Activated naive CD8-positive, alpha-beta T cell treated with anti-CD3 and anti-CD28 coated beads, Interleukin-2, amount 10 ng/mL, durations not matched to agents 7 days and 5 days (primary cell): ENCODE data around the gene TMEM214. TPM values are rescaled to one million over a fixed set of nuclear protein-coding genes. Genes with fewer than 3 reads are reported as not detected.
"Not testable (repeated sequence)": the region's sequence is repeated elsewhere in the genome, so short reads cannot be mapped to it uniquely, and the experiment has no call there.

ENCODE experiments used
- ATAC-seq: fragments of 150-1000 bp; cut with Tn5 transposase; one replicate; pipeline ENCODE4 v1.10.0; 2021; ENCODE audit warnings: low read depth, moderate library complexity
- POLR2A ChIA-PET: fragments of 350-600 bp; sonication (Branson Sonifier 250); formaldehyde crosslinking; loops from one replicate; lab custom pipeline; 2021; ENCODE audit warnings: antibody characterized with exemption; lab: Charles Lee
- DNase-seq: peaks from one replicate; pipeline ENCODE4 v3.0.0; 2021
- H3K27ac Mint-ChIP-seq: one replicate; pipeline ENCODE4 v1.8.0; 2022; ENCODE audit warnings: mild to moderate bottlenecking, mixed read lengths
- H3K27me3 Mint-ChIP-seq: one replicate; pipeline ENCODE4 v1.8.0; 2022; ENCODE audit warnings: mild to moderate bottlenecking, moderate library complexity, mixed read lengths
- H3K36me3 Mint-ChIP-seq: one replicate; pipeline ENCODE4 v1.8.0; 2021; ENCODE audit warnings: mild to moderate bottlenecking, mixed read lengths
- H3K4me1 Mint-ChIP-seq: one replicate; pipeline ENCODE4 v1.8.0; 2021; ENCODE audit warnings: mixed read lengths
- H3K4me3 Mint-ChIP-seq: one replicate; pipeline ENCODE4 v1.8.0; 2022; ENCODE audit warnings: mild to moderate bottlenecking, moderate library complexity, mixed read lengths
- H3K9me3 Mint-ChIP-seq: one replicate; pipeline ENCODE4 v1.8.0; 2021; ENCODE audit warnings: mixed read lengths
- total RNA-seq, 2 experiments: library from RNA; stranded (reverse); gene quantifications; one replicate each; pipeline ENCODE4 v1.2.3, GENCODE V29; 2021

TMEM214 gene
- total RNA-seq, 2 experiments from 2014 or later = 68.1 to 70.8 TPM

GRCh38 chr2:27071277-27071989 lies 38.7 kb downstream of the TMEM214 start, which contains the start of gene OST4:
Gene OST4, minus strand, starts transcription at chr2:27071654.
- no peaks in the 10 kb centered on the region for H3K9me3 Mint-ChIP-seq
- DNase-seq (peak; percentile 92), ATAC-seq (peak; percentile 89)
- peak within 1 kb of the TSS; percentile 93 for H3K4me3 Mint-ChIP-seq
- peaks cover 52% of the 10 kb centered on the region for H3K4me1 Mint-ChIP-seq
- H3K27me3 Mint-ChIP-seq = no peaks in the 10 kb centered on the region
- POLR2A ChIA-PET = interaction anchor here (0.6 to 6.0 kb wide), 10 partner anchors 10 to 140 kb away, joined by 3 to 113 read pairs (median 3); partner anchors contain the start of genes AGBL5 and KHK
- peak within 1 kb of the TSS; percentile 92 for H3K27ac Mint-ChIP-seq
- H3K36me3 Mint-ChIP-seq = peaks cover 8% of the 10 kb centered on the region

GRCh38 chr2:27071990-27072830 lies 39.4 kb downstream of the TMEM214 start:
- Mint-ChIP-seq H3K27me3 (no peaks in the 10 kb centered on the region), H3K9me3 (no peaks in the 10 kb centered on the region), H3K27ac (peak overlapping the region; percentile 90), H3K4me1 (peaks cover 55% of the 10 kb centered on the region), H3K36me3 (peaks cover 8% of the 10 kb centered on the region), H3K4me3 (peak overlapping the region; percentile 84)
- ATAC-seq (peak; percentile 46), DNase-seq (peak; percentile 40)
- POLR2A ChIA-PET = interaction anchor here (1.0 to 6.0 kb wide), 7 partner anchors 12 to 133 kb away, joined by 3 to 113 read pairs (median 5); partner anchors contain the start of genes AGBL5 and KHK

GRCh38 chr2:27072920-27073319 lies 40.2 kb downstream of the TMEM214 start:
- H3K4me1 Mint-ChIP-seq = peaks cover 58% of the 10 kb centered on the region
- peak overlapping the region; percentile 84 for H3K4me3 Mint-ChIP-seq
- peak overlapping the region; percentile 60 for H3K27ac Mint-ChIP-seq
- DNase-seq = no peak
- H3K27me3 Mint-ChIP-seq = no peaks in the 10 kb centered on the region
- POLR2A ChIA-PET = interaction anchor here (5.2 to 6.0 kb wide), 2 partner anchors 11 to 21 kb away, joined by 92 to 113 read pairs; partner anchors contain the start of genes AGBL5 and KHK
- no peak for ATAC-seq
- H3K36me3 Mint-ChIP-seq = peaks cover 8% of the 10 kb centered on the region
- no peaks in the 10 kb centered on the region for H3K9me3 Mint-ChIP-seq

GRCh38 chr2:27073782-27074181 lies 41.0 kb downstream of the TMEM214 start:
- POLR2A ChIA-PET = interaction anchor here (5.2 to 6.0 kb wide), 2 partner anchors 10 to 22 kb away, joined by 92 to 113 read pairs; partner anchors contain the start of genes AGBL5 and KHK
- H3K4me3 Mint-ChIP-seq = peak overlapping the region; percentile 5

GRCh38 chr2:27074738-27075565 lies 42.2 kb downstream of the TMEM214 start:
- Mint-ChIP-seq H3K9me3 (no peaks in the 10 kb centered on the region), H3K27me3 (no peaks in the 10 kb centered on the region), H3K27ac (peak overlapping the region; percentile 84), H3K36me3 (peaks cover 4% of the 10 kb centered on the region), H3K4me1 (peaks cover 46% of the 10 kb centered on the region), H3K4me3 (peak overlapping the region; percentile 61)
- ATAC-seq (no peak), DNase-seq (peak; percentile 61)
- POLR2A ChIA-PET = interaction anchor here (0.5 to 6.0 kb wide), 4 partner anchors 9 to 137 kb away, joined by 3 to 113 read pairs (median 48); partner anchors contain the start of genes AGBL5, ATRAID, KHK and SLC5A6

More at GRCh38 chr2:27073782-27074181, 41.0 kb downstream of the TMEM214 start:
- ATAC-seq (no peak), DNase-seq (no peak)
- peak overlapping the region; percentile 86 for H3K27ac Mint-ChIP-seq
- peaks cover 55% of the 10 kb centered on the region for H3K4me1 Mint-ChIP-seq
- H3K36me3 Mint-ChIP-seq = peaks cover 8% of the 10 kb centered on the region
- H3K27me3 Mint-ChIP-seq = no peaks in the 10 kb centered on the region
- H3K9me3 Mint-ChIP-seq = no peaks in the 10 kb centered on the region

- H3K27ac Mint-ChIP-seq = peak overlapping the region; percentile 84
- not testable (repeated sequence) for DNase-seq, H3K27me3 Mint-ChIP-seq, ATAC-seq, H3K9me3 Mint-ChIP-seq, H3K36me3 Mint-ChIP-seq
- peaks cover 44% of the 10 kb centered on the region for H3K4me1 Mint-ChIP-seq
- POLR2A ChIA-PET = interaction anchor here (5.2 to 6.0 kb wide), 2 partner anchors 9 to 24 kb away, joined by 92 to 113 read pairs; partner anchors contain the start of genes AGBL5 and KHK
- H3K4me3 Mint-ChIP-seq = peak overlapping the region; percentile 61
These were observed 42.8 kb downstream of the TMEM214 start for GRCh38 chr2:27075566-27075871.

DNA sequence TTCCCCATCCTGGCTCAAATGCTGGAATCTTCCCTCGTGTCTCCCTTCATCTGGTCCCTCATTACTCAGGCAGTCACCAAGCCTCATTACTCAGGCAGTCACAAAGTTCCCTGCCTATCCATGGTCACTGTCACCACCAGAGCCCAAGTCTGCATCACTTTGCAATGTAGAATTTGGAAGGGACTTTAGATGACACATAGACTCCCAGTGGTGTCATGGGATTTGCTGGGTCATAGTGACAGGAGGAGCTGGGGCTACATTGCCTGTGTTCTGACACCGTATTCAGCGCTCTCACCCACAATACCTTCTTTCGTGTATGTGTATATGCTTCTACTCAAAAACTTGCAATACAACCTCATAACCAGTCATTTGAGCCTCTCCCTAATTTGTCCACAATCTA lies 43.6 kb downstream of the TMEM214 start:
- Mint-ChIP-seq H3K27ac (peak overlapping the region; percentile 15), H3K36me3 (peaks cover 3% of the 10 kb centered on the region)

GRCh38 chr2:27077231-27077630 lies 44.5 kb downstream of the TMEM214 start:
- POLR2A ChIA-PET = interaction anchor here (0.9 to 1.9 kb wide), 3 partner anchors 8 to 26 kb away, joined by 3 to 7 read pairs (median 5); partner anchors contain the start of gene AGBL5
- no peak for ATAC-seq
- H3K9me3 Mint-ChIP-seq = no peaks in the 10 kb centered on the region
- no peak overlapping the region for H3K27ac Mint-ChIP-seq
- H3K4me1 Mint-ChIP-seq = peaks cover 50% of the 10 kb centered on the region
- peaks cover 3% of the 10 kb centered on the region for H3K36me3 Mint-ChIP-seq
- H3K27me3 Mint-ChIP-seq = no peaks in the 10 kb centered on the region
- no peak overlapping the region for H3K4me3 Mint-ChIP-seq
- no peak for DNase-seq

More for the DNA sequence above, 43.6 kb downstream of the TMEM214 start:
- Mint-ChIP-seq H3K27me3 (no peaks in the 10 kb centered on the region), H3K4me3 (no peak overlapping the region), H3K4me1 (peaks cover 48% of the 10 kb centered on the region), H3K9me3 (no peaks in the 10 kb centered on the region)
- ATAC-seq (no peak), DNase-seq (no peak)
- POLR2A ChIA-PET = interaction anchor here (0.9 to 1.9 kb wide), 3 partner anchors 9 to 25 kb away, joined by 3 to 7 read pairs (median 5); partner anchors contain the start of gene AGBL5

DNA sequence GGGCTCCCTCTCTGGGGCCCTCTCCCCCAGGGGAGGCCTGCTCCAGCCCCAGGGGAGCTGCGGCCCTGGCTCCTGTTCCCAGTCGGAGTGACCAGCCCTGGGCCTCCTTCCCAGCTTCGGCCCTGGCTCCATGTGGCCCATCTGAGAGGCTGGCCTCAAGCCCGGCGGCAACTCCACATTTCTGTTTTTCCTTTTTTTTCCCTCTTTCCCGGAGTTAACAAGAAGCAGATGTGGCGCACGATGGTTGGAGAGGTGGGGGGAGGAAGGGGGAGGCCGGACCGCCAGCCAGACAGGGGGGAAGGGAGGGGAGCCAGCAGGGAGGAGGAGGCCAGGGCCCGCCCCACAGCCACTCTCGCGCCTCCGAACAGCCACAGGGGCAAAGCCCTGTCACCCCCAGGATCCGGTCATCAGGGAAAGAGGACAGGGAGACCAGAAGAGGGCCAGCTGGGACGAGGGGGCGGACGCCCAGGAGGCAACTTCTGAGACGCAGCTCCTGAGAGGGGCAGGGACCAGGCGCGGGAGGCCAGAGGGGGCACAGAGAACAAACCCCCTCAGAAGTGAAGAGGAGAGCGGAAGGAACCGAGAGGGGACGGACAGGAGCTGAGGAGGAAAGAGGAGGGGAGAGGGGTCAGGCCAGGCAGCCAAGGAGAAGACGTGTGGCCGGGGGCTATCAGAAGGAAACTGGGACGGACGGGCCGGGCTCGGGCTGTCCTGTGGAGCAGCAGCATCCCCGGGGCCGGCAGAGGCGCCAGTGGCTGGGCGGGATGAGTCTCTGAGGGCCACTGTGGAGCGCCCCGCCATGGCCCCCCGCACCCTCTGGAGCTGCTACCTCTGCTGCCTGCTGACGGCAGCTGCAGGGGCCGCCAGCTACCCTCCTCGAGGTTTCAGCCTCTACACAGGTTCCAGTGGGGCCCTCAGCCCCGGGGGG lies 45.8 kb downstream of the TMEM214 start, which contains the start of gene EMILIN1:
Gene EMILIN1 (plus strand): TSS at position 349 of the 928 bp plus-strand sequence. CDS start 451 bp downstream, at position 800.
- ATAC-seq (no peak), DNase-seq (no peak)
- peaks cover 3% of the 10 kb centered on the region for H3K36me3 Mint-ChIP-seq
- no peak within 1 kb of the TSS for H3K4me3 Mint-ChIP-seq
- peak within 1 kb of the TSS; percentile 64 for H3K27ac Mint-ChIP-seq
- no peaks in the 10 kb centered on the region for H3K27me3 Mint-ChIP-seq
- H3K4me1 Mint-ChIP-seq = peaks cover 41% of the 10 kb centered on the region
- POLR2A ChIA-PET = interaction anchor here (0.7 to 1.9 kb wide), 2 partner anchors 10 to 27 kb away, joined by 3 to 7 read pairs; partner anchors contain the start of gene AGBL5
- H3K9me3 Mint-ChIP-seq = no peaks in the 10 kb centered on the region

DNA sequence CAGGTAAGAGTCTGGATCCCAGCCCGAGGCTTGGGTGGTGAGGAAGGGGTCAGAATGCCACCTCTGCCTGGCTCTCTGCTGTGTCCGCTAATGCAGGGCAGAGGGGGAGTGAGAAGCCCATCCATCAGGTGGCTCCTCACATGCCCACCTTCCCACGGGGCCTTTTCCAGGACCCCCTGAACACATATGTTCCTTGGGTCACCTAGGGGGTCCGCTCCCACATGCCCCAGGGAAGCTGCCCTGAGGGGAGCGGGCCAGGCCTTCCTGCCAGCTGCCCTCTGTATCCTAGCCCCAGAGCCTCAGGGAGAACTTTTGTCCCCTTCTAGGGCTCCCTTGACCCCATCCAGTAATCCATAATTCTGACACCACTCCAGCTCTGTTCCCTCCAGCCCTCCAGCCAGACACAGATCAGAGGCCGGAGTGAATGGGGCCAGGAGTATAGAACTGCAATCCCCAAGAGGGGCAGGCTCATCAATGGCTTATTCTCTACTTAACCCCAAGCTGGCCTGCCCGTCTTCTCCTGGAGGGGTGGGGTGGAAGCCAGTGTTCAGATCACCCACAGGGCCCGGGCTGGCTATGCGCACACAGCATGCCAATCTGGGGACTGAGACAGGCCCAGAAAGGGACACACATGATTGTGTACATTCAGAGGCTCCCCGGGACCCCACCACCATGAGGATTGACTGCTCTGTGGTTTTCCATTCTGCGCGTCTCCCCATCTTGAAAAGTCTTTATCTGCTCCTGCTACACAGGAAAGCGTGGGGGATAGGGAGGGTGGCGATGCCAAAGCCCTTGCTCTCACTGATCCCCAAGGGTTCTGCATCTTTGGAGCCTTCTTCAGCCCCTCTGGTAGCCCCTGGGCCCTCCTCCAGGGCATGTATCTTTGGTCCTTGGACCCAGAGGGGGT lies 46.7 kb downstream of the TMEM214 start:
- POLR2A ChIA-PET = interaction anchor here (10.4 kb wide), 1 partner anchor 6 kb away, joined by 113 read pairs; the partner anchor contains the start of gene OST4
- Mint-ChIP-seq H3K9me3 (no peaks in the 10 kb centered on the region), H3K27ac (peak overlapping the region; percentile 56), H3K27me3 (no peaks in the 10 kb centered on the region), H3K4me3 (no peak overlapping the region), H3K36me3 (no peaks in the 10 kb centered on the region), H3K4me1 (peaks cover 41% of the 10 kb centered on the region)
- no peak for ATAC-seq
- DNase-seq = no peak
